Upper lobe of left lung (tissue), 4 donors: ENCODE measurements around the gene MRPL16.

Source experiments
- CTCF ChIP-seq, 6 experiments: fragments of 450-650 bp in 4 of 6; fragments of 200-600 bp in 2 of 6; sonication (generic) in 2 of 6; IDR thresholded peaks; one replicate each; pipeline ENCODE4 v1.5.1; 2016 to 2019; ENCODE audit warnings: antibody characterized with exemption in 6 of 6
- EP300 ChIP-seq, 4 donors: sonication (generic); formaldehyde crosslinking; IDR thresholded peaks; one replicate each; pipeline ENCODE4 v1.5.1; 2017; ENCODE audit warnings: antibody characterized with exemption in 4 of 4, control low read depth in 2 of 4

GRCh38 chr11:59779487-59779886 is 31.1 kb downstream of the MRPL16 start:
- no peak for TF ChIP-seq CTCF (IDR thresholded peaks at IDR 0.05)
- TF ChIP-seq EP300 (IDR thresholded peaks at IDR 0.05) = no peak
